HUES64 (cell line): ENCODE results near the gene LDHB.
"Not testable (repeated sequence)": the region's sequence is repeated elsewhere in the genome, so short reads cannot be mapped to it uniquely, and the experiment has no call there.

Experiments used
- H3K27ac ChIP-seq: 2 replicates; pipeline ENCODE4 v1.7.0; 2013; ENCODE audit warnings: low read depth, low read length, inconsistent platforms
- H3K27me3 ChIP-seq: 2 replicates; pipeline ENCODE4 v1.6.1; 2013; ENCODE audit warnings: mild to moderate bottlenecking, low read length; ENCODE audit not compliant: insufficient read depth
- H3K36me3 ChIP-seq: 2 replicates; pipeline ENCODE4 v1.6.1; 2013; ENCODE audit warnings: mild to moderate bottlenecking, low read length; ENCODE audit not compliant: insufficient read depth
- H3K4me1 ChIP-seq: 2 replicates; pipeline ENCODE4 v1.6.1; 2013; ENCODE audit warnings: mild to moderate bottlenecking, low read length, moderate library complexity; ENCODE audit not compliant: insufficient read depth
- H3K4me3 ChIP-seq: 2 replicates; pipeline ENCODE4 v1.5.1; 2013; ENCODE audit warnings: mild to moderate bottlenecking, low read length, moderate library complexity
- H3K9ac ChIP-seq: 2 replicates; pipeline ENCODE4 v1.6.1; 2013; ENCODE audit warnings: mild to moderate bottlenecking, low read depth, low read length
- H3K9me3 ChIP-seq: 2 replicates; pipeline ENCODE4 v1.6.1; 2013; ENCODE audit warnings: low read depth, low read length; ENCODE audit not compliant: insufficient read depth
- WGBS: fragments of 150-250, 120-280 bp; methylation state at CpG from one replicate; pipeline ENCODE4 v1.1.7; 2013; ENCODE audit warnings: missing lambda C conversion rate; 5-methylcytosine and 5-hydroxymethylcytosine counted together

The LDHB gene

DNA sequence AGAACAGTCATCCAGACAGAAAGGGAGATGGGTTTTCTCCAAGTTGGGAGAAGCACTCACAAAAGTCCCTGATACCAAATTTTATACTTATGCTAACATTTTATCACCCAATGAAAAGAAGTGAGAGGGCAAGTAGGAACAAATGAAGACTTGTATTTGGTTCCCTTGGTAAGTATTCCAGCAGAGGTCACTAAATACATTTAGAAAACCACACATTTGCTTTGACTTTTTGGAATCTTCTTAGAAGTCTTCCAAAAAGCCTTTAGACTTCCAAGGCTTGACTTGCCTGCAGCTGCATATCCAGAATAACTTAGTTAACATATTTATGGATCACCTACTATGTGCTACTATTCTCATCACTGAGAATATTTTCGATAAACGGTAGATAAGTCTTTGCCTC lies 49.9 kb downstream of the LDHB start:
- WGBS: 86% methylated on average over 2 of the region's 2 CpGs
- Histone ChIP-seq H3K27ac (no peak overlapping the region), H3K4me3 (no peak overlapping the region), H3K4me1 (peaks cover 8% of the 10 kb centered on the region; the same call in 1 of the 2 replicates), H3K9me3 (no peaks in the 10 kb centered on the region), H3K9ac (no peak overlapping the region), H3K36me3 (no peaks in the 10 kb centered on the region), H3K27me3 (no peaks in the 10 kb centered on the region)

DNA sequence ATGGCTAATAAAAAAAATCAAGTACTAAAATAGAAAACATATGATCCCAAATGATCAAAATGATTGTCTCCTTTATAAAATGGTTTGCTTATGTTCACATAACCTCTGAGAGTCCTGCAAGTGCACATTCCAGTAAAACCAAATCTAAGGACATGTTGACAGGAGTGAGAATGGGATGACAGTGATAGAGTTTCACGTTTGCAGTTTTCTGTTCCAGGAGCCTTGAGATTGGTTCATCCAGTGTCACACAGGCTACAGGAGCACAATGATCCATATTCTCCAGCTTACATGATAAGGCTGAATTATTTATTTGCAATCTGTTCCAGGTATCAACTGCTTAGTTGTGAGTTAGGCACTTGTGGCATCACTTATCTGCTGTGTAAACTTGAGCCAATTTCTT lies 51.5 kb downstream of the LDHB start:
- Histone ChIP-seq H3K36me3 (no peaks in the 10 kb centered on the region), H3K27me3 (no peaks in the 10 kb centered on the region), H3K4me1 (peaks cover 8% of the 10 kb centered on the region; the same call in 1 of the 2 replicates), H3K27ac (no peak overlapping the region), H3K4me3 (no peak overlapping the region), H3K9me3 (no peaks in the 10 kb centered on the region), H3K9ac (no peak overlapping the region)
- WGBS: 83% methylated on average over 1 of the region's 1 CpG

DNA sequence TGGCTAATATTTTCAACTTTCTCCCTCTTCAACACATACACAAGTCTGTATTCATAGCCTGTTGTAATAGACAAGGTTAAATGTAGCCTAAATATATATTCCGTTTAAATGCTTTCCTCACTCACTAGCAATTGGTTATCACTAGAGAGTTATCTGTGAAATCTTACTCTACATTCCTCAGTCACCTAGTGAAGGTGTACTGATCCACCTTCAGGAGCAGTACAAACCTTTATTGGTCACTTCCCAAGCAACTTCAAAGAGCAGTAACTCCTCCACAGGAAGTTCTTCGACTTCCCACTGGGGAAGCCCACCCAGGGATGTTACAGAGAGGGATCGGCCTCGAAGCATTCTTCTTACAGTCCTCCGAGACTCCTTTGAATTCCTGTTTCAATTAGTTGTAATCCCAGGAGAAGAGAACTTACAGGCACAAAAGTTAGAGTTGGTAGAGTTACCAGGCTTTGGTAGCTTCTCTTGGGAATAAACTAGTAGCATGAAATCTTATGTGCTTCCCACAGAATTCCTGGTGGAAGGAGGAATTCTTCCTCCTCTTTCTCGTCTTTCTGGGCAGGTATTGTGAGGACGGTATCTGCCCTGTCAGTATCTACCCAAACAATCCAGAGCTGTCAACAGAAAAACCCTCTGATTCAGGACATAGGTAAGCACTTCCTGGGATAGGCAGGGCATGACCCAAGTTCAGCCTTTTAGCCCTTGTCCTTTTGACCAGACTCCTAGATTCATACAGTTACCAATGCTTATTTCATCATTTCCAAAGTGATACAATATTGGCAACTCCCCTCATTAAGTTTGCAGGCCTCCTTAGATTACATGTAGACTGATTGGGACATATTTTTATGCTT lies 53.2 kb downstream of the LDHB start, which contains the start of gene GYS2:
GYS2 (minus strand) TSS at position 603 of the 857 bp plus-strand sequence; CDS start at position 348, 255 bp downstream.
- no peaks in the 10 kb centered on the region for H3K36me3 ChIP-seq
- H3K9ac ChIP-seq: no peak within 1 kb of the TSS
- WGBS: 54% methylated on average over 7 of the region's 7 CpGs
- H3K9me3 ChIP-seq: no peaks in the 10 kb centered on the region
- no peak within 1 kb of the TSS for H3K4me3 ChIP-seq
- no peak within 1 kb of the TSS for H3K27ac ChIP-seq
- peaks cover 8% of the 10 kb centered on the region; the same call in 1 of the 2 replicates for H3K4me1 ChIP-seq
- H3K27me3 ChIP-seq: no peaks in the 10 kb centered on the region

DNA sequence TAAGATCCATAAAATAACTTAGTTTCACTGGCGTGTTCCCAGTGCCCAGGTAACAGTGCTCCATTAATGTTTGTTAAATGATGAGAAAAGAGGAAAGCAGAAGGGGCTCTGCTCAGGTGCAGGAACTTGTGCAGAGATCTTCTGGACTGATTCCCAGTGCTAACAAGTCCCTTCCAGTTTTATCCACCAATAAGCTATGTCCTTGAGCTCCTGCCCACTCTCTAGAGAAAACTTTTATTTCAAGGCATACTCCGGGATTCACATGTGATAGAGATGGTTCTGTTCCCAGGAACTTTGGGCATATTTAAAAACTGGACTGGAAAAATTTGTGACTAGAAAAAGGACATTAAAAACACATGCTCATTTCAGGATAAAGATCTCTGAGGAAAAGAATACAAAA lies 54.9 kb downstream of the LDHB start:
- Histone ChIP-seq H3K4me1 (peaks cover 8% of the 10 kb centered on the region; the same call in 1 of the 2 replicates), H3K27me3 (no peaks in the 10 kb centered on the region), H3K9me3 (no peaks in the 10 kb centered on the region), H3K36me3 (no peaks in the 10 kb centered on the region), H3K4me3 (no peak overlapping the region), H3K27ac (no peak overlapping the region), H3K9ac (no peak overlapping the region)
- 100% methylated on average over 1 of the region's 2 CpGs for WGBS

DNA sequence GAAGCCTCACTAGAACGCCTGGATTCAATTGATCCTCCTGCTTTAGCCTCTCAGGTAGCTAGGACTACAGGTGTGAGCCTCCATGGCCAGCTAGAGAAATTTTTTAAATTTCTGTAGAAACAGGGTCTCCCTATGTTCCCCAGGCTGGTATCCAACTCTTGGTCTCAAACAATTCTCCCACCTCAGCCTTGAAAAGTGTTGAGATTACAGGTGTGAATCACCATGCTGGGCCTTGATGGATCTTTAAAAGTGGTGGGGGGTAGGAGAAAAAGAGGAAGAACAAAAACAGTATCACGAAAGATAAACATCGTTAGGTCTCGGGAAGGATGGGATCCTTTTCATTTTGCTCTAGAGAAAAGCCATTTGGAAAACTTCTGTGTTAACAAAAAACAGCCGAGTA lies 57.4 kb downstream of the LDHB start:
- peaks cover 8% of the 10 kb centered on the region; the same call in 1 of the 2 replicates for H3K4me1 ChIP-seq
- H3K27ac ChIP-seq: no peak overlapping the region
- H3K9me3 ChIP-seq: no peaks in the 10 kb centered on the region
- 84% methylated on average over 5 of the region's 5 CpGs for WGBS
- no peaks in the 10 kb centered on the region for H3K27me3 ChIP-seq
- H3K36me3 ChIP-seq: no peaks in the 10 kb centered on the region
- no peak overlapping the region for H3K9ac ChIP-seq
- no peak overlapping the region for H3K4me3 ChIP-seq

DNA sequence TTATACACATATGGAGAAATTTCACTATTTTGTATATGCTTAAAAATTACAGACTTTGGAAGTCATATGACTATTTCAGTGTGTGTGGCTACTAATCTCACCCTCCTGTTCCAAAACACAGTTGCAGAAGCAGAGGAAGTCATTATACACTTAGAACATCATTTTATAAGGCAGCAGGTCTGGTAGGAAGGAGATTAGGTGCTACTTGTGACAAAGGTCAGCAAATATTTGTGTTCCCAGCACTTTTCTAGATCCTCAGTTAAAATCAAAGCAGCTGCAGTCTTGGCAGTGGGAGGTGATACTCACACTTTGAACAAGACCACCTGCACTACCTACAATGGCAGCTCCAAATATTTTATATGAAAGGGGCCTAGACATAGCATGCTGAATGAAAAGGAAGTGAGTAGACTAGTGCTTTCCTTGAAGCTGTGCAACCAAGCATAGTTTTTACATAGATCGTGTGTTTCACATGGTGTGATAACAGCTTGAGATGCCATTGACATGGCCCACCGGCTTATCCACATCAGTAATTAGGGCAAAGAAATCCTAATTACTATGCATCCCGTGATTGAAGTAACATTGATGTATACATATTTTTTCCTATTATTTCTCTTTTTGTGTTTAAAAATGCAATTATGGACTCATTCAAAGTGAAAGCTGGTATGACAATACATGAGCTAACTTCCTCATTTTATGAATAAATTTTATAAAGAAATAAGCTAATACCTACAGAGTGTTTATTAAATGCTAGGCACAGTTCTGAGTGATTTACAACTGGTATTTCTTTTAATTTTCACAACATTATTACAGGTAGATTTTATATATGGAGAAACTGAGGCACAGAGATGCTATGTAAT lies 58.3 kb downstream of the LDHB start:
- no peak overlapping the region for H3K27ac ChIP-seq
- no peaks in the 10 kb centered on the region for H3K27me3 ChIP-seq
- 93% methylated on average over 2 of the region's 3 CpGs for WGBS
- peaks cover 8% of the 10 kb centered on the region for H3K4me1 ChIP-seq
- no peak overlapping the region for H3K9ac ChIP-seq
- H3K9me3 ChIP-seq: no peaks in the 10 kb centered on the region
- H3K4me3 ChIP-seq: no peak overlapping the region
- H3K36me3 ChIP-seq: no peaks in the 10 kb centered on the region

DNA sequence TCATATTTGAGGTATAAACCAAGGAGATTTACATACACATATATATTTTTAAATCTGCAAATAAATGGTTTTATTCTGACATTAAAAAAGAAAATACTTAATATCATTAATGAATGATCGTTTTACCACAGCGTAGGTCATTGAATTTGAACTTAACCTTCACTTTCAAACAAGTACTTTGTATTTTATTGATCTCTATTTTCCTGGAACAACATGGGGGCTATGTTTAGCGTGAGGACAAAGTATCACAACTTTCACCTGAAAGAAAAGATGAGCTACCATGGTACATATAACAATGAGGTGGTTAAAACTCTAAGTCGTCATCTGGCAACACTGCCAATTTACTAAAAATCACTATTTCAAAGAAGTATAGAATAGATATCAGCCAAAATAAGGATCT lies 59.0 kb downstream of the LDHB start:
- no peak overlapping the region for H3K27ac ChIP-seq

DNA sequence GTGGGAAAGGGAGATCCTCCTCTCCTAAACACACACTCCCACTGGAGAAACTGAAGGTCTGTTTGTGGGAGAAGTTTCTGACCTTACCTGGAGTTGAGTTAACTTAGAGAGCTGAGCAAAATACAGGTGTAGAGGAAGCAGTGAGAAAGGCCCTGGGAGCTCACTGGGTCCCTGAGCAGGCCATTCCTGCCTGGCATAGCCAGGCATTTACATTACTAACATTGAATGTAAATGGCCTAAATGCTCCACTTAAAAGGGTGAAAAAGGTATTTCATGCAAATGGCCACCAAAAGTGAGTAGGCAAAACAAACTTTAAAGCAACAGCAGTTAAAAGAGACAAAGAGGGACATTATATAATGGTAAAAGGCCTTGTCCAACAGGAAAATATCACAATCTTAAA lies 62.3 kb downstream of the LDHB start:
- H3K36me3 ChIP-seq, H3K27ac ChIP-seq, H3K9ac ChIP-seq, H3K4me1 ChIP-seq, H3K9me3 ChIP-seq, H3K27me3 ChIP-seq, H3K4me3 ChIP-seq: not testable (repeated sequence)

More for the DNA sequence above, 59.0 kb downstream of the LDHB start:
- H3K9me3 ChIP-seq: no peaks in the 10 kb centered on the region
- no peak overlapping the region for H3K9ac ChIP-seq
- peaks cover 5% of the 10 kb centered on the region for H3K4me1 ChIP-seq
- WGBS: 94% methylated on average over 2 of the region's 4 CpGs
- no peaks in the 10 kb centered on the region for H3K27me3 ChIP-seq
- H3K36me3 ChIP-seq: no peaks in the 10 kb centered on the region
- no peak overlapping the region for H3K4me3 ChIP-seq

DNA sequence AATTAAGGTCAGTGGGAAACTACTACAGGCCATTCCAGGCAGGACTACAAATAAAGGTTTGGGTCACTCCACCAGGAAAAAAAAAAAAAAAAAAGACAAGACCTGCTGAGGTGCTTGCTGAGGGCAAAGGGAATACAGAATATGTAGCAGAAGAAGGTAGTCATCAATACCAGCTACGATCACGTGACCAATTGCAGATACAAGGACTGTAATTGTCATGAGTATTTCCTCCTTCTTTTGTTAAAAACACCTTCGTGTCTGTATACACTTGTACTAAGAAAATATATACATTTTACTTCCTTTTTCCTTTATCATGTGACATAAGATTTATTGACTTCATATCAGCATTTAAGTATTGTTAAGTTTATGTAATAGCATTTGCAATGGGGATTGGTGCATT lies 72.2 kb downstream of the LDHB start:
- Histone ChIP-seq H3K27me3 (no peaks in the 10 kb centered on the region), H3K4me1 (no peaks in the 10 kb centered on the region), H3K9me3 (no peaks in the 10 kb centered on the region), H3K9ac (no peak overlapping the region), H3K4me3 (no peak overlapping the region), H3K36me3 (no peaks in the 10 kb centered on the region), H3K27ac (no peak overlapping the region)
- 93% methylated on average over 2 of the region's 3 CpGs for WGBS
